HFFc6 (cell line): ENCODE data around the gene CNIH3. TPM values are rescaled to one million over a fixed set of nuclear protein-coding genes. Genes with fewer than 3 reads are reported as not detected.

Experiments
- DNase-seq: peaks from one replicate; pipeline ENCODE4 v3.0.0-alpha.2; 2018
- H3K27ac Mint-ChIP-seq: 2 replicates; pipeline ENCODE4 v1.8.0; 2020; ENCODE audit warnings: mild to moderate bottlenecking, mixed read lengths
- H3K27me3 Mint-ChIP-seq: 2 replicates; pipeline ENCODE4 v1.8.0; 2021; ENCODE audit warnings: mild to moderate bottlenecking, moderate library complexity, mixed read lengths; ENCODE audit not compliant: insufficient read depth
- H3K36me3 Mint-ChIP-seq: 2 replicates; pipeline ENCODE4 v1.8.0; 2021; ENCODE audit warnings: low read depth, mixed read lengths
- H3K4me1 Mint-ChIP-seq: 2 replicates; pipeline ENCODE4 v1.8.0; 2020; ENCODE audit warnings: low read depth, mixed read lengths
- H3K4me3 Mint-ChIP-seq: 2 replicates; pipeline ENCODE4 v1.8.0; 2020; ENCODE audit warnings: mild to moderate bottlenecking, moderate library complexity, mixed read lengths
- H3K9me3 Mint-ChIP-seq: 2 replicates; pipeline ENCODE4 v1.8.0; 2020; ENCODE audit warnings: mild to moderate bottlenecking, mixed read lengths
- CTCF ChIP-seq: fragments of 200-600 bp; sonication (generic); IDR thresholded peaks from 2 replicates; pipeline ENCODE4 v1.5.0; 2021; ENCODE audit warnings: antibody characterized with exemption, mild to moderate bottlenecking
- total RNA-seq, 6 experiments: library from RNA; stranded (reverse); fragmentation: NEBNext Ultra II Directional; extraction: Animal tissue kit (Norgen Biotek cat#: 25700); gene quantifications; 2 replicates in 1 of 6; 3 replicates in 5 of 6; pipeline ENCODE4 v1.2.3, GENCODE V29; 2021

Gene CNIH3
- total RNA-seq, 6 experiments from 2014 or later, result 18.6 to 32.3 (median 30.5) TPM

DNA sequence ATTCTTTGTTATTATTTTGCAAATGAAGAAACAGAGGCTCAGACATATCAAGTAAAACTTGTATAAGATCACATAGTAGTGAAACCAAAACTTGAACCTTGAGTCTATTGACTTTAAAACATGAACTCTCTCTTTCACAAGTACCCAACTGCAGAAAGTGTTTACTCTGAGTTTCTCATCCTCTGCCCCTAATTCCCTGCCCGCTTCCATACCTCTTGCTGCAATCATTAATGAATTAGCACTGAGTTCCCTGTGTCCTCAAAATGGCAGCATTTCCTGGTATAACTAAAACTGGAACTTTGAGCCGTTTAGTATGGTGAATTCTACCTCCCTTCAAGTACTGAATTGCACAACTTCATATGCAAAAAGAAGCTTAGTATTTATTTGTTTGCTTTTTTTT is 165.7 kb downstream of the CNIH3 start:
- no peak for TF ChIP-seq CTCF

DNA sequence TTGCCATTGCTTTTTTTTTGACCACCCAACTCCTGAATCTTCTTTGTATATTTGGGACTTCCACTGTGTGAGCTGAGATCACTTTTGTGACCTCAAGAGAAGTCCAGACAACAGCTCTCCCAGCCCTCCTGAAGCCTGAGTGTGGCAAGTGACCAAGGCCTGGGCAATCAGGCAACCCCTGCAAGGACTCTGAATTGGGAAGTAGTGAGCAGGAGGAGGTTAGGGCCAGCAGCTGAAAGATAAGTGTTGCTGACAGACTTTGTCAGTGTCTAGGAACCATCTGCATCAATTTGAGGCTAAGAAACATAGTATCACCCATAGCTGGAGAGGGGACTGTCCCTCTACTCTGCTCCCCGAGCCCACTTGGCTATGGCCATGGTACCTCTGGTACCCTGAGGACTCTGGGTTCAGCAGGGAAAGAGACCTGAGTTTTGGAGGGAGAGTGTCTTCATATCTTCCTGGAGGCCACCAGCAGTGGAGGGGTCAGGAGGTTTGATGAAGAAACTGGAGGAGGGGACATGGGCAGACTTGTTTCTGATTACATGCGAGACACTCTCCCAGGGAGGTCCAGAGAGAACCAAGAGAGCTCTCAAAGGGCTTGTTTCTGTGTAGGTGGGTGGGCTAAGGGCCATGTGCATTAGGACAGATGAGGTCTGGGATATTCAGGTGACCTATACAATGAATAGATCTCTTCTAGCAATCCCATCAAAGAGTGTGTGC is 166.3 kb downstream of the CNIH3 start:
- TF ChIP-seq CTCF, result no peak
- Mint-ChIP-seq H3K36me3 (no peaks in the 10 kb centered on the region), H3K27me3 (peaks cover 4% of the 10 kb centered on the region), H3K4me1 (peaks cover 31% of the 10 kb centered on the region), H3K4me3 (no peak overlapping the region), H3K27ac (no peak overlapping the region), H3K9me3 (no peaks in the 10 kb centered on the region)
- DNase-seq, result no peak

More for the DNA sequence above, 165.7 kb downstream of the CNIH3 start:
- no peaks in the 10 kb centered on the region for H3K9me3 Mint-ChIP-seq
- peaks cover 4% of the 10 kb centered on the region for H3K27me3 Mint-ChIP-seq
- H3K27ac Mint-ChIP-seq, result no peak overlapping the region
- H3K4me1 Mint-ChIP-seq, result peaks cover 24% of the 10 kb centered on the region
- no peak for DNase-seq
- H3K36me3 Mint-ChIP-seq, result no peaks in the 10 kb centered on the region
- H3K4me3 Mint-ChIP-seq, result no peak overlapping the region

DNA sequence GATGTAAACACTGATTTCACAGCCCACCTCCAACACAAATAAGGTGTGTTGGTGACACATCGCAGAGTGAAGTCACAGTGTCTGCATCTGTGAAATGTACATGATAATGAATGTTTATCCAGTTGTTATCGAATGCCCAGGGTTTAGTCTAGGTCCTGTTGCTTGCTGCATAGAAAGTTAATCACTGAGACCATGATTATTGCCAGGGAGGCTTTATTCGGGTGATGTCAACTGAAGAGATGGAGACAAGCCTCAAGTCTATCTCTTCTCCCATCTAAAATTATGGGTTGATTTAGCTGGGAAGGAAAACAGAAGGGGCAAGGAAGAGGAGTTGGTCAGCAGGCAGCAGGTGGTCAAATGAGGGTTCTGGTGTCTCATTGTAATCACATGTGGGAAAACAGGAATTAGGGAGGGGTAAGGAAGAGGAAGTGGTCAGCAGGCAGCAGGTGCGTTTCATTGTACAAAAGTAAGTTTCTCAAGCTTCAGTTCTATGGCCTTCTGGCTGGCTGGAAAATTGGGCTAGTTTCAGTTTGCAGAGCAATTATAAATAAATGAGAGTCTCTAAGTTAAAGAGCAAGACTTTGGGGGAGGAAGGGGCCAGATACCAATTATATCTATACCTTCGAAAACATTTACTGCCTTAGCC is 167.0 kb downstream of the CNIH3 start:
- Mint-ChIP-seq H3K4me1 (peaks cover 32% of the 10 kb centered on the region), H3K9me3 (no peaks in the 10 kb centered on the region), H3K4me3 (no peak overlapping the region), H3K27ac (no peak overlapping the region), H3K36me3 (no peaks in the 10 kb centered on the region), H3K27me3 (peaks cover 4% of the 10 kb centered on the region)
- no peak for TF ChIP-seq CTCF
- no peak for DNase-seq

DNA sequence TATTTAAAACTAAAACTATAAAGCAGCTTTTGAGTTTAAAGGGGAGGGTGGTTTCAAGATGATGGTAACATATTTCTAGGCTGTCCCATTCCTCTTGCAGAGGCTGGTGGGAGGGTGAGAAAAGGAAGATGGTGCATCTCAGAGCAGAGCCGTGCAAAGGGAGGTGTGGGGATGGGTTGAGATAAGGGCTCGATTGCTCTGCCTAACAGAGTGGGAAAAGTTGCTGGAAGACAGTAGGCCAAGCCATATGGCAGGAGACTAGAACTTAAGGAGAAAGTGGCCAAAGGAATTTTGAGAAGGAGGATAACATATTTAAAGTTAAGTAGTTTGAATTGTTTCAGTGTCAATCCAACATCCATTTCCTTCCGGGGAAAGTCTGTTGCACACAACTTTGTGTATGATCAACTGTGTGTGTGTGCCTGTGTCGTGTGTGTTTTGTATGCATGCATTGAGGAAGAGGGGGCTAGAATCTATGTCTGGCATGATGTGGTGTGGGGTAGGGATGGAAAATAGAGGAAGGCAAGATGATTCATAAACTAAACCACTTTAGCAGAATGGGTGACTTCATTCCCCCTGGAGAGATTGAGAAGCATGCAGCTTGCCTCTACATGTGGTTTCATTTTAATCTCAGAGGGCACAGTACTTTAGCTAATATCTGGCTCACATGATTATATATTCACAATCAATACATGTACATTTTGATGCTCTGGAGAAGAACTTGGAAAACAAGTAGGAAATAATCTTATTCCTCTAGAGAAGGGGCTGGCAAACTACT is 168.3 kb downstream of the CNIH3 start:
- Mint-ChIP-seq H3K4me3 (peak overlapping the region; percentile 38), H3K4me1 (peaks cover 32% of the 10 kb centered on the region), H3K27ac (no peak overlapping the region), H3K9me3 (no peaks in the 10 kb centered on the region), H3K36me3 (no peaks in the 10 kb centered on the region), H3K27me3 (peaks cover 2% of the 10 kb centered on the region)
- peak; percentile 30 for DNase-seq
- TF ChIP-seq CTCF, result no peak

- TF ChIP-seq CTCF, result no peak
- peaks cover 1% of the 10 kb centered on the region for H3K27me3 Mint-ChIP-seq
- H3K4me1 Mint-ChIP-seq, result peaks cover 32% of the 10 kb centered on the region
- H3K27ac Mint-ChIP-seq, result no peak overlapping the region
- no peaks in the 10 kb centered on the region for H3K36me3 Mint-ChIP-seq
- no peak for DNase-seq
- peak overlapping the region; percentile 38; the same call in 1 of the 2 replicates for H3K4me3 Mint-ChIP-seq
- no peaks in the 10 kb centered on the region for H3K9me3 Mint-ChIP-seq
Measured at GRCh38 chr1:224785040-224785328, 168.9 kb downstream of the CNIH3 start.
